Prostate gland (tissue), 2 donors: Measurements from ENCODE around the gene ULK1.

ENCODE experiments used
- POLR2A ChIP-seq: fragments of 450-650 bp; IDR thresholded peaks from one replicate; pipeline ENCODE4 v1.6.1; 2016; ENCODE audit warnings: antibody characterized with exemption, mild to moderate bottlenecking
- POLR2AphosphoS5 ChIP-seq: sonication (generic); formaldehyde crosslinking; IDR thresholded peaks from one replicate; pipeline ENCODE4 v1.6.1; 2017; ENCODE audit warnings: antibody characterized with exemption
- TF ChIP-seq, protein P1 (sequence below), 4 experiments: fragments of 200-600 bp in 2 of 4; fragments of 450-650 bp in 2 of 4; sonication (generic) in 2 of 4; IDR thresholded peaks; 1 replicate in 3 of 4; 2 replicates in 1 of 4; pipeline ENCODE4 v1.5.1; 2016 to 2019; ENCODE audit warnings: antibody characterized with exemption in 4 of 4, mild to moderate bottlenecking in 2 of 4, moderate library complexity in 2 of 4

DNA sequence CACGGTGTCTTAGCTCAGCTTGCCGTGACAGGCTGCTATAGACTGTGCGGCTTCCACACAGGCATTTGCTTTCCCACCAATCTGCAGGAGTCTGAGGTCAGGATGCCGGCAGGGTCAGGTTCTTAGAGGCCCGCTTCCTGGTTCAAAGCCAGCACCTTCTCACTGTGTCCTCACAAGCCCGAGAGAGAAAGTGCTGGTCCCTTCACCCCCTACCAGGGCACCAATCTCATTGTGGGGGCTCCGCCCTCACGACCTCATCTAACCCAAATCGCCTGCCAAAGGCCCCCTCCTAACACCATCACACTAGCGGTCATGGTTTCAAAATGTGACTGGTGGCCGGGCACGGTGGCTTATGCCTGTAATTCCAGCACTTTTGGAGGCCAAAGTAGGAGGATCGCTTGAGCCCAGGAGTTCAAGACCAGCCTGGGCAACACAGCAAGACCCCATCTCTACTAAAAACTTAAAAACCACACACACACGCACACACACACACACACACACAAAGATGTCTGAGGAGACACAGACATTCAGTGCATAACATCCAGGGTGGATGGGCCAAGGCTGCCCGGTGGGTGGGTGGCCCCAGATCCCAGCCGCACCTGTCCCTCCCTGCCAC lies 39.5 kb upstream of the ULK1 start:
- no peak for TF ChIP-seq POLR2A
- TF ChIP-seq POLR2AphosphoS5 = no peak
- TF ChIP-seq, protein P1, sequence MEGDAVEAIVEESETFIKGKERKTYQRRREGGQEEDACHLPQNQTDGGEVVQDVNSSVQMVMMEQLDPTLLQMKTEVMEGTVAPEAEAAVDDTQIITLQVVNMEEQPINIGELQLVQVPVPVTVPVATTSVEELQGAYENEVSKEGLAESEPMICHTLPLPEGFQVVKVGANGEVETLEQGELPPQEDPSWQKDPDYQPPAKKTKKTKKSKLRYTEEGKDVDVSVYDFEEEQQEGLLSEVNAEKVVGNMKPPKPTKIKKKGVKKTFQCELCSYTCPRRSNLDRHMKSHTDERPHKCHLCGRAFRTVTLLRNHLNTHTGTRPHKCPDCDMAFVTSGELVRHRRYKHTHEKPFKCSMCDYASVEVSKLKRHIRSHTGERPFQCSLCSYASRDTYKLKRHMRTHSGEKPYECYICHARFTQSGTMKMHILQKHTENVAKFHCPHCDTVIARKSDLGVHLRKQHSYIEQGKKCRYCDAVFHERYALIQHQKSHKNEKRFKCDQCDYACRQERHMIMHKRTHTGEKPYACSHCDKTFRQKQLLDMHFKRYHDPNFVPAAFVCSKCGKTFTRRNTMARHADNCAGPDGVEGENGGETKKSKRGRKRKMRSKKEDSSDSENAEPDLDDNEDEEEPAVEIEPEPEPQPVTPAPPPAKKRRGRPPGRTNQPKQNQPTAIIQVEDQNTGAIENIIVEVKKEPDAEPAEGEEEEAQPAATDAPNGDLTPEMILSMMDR (IDR thresholded peaks at IDR 0.05) = no peak
